DND-41 (cell line): Measurements from ENCODE around the gene PMFBP1.

ENCODE experiments used
- CTCF ChIP-seq: IDR thresholded peaks from 2 replicates; pipeline ENCODE4 v1.5.1; 2012; ENCODE audit warnings: borderline replicate concordance, low read length, moderate library complexity, mild to moderate bottlenecking; ENCODE audit not compliant: poor library complexity, severe bottlenecking; ENCODE audit errors: extremely low read depth
- EZH2 ChIP-seq: IDR thresholded peaks from 3 replicates; pipeline ENCODE4 v1.6.1; 2012; ENCODE audit warnings: borderline replicate concordance, low read depth, mild to moderate bottlenecking, moderate library complexity, low read length, inconsistent platforms; ENCODE audit not compliant: severe bottlenecking

- TF ChIP-seq EZH2 = no peak
- no peak for TF ChIP-seq CTCF
These were observed 25.6 kb upstream of the PMFBP1 start for GRCh38 chr16:72197545-72197944.
